HG03280 (cell line): Measurements from ENCODE around the gene CENPH.
"Not testable (repeated sequence)": the region's sequence is repeated elsewhere in the genome, so short reads cannot be mapped to it uniquely, and the experiment has no call there.

Experiments
- ATAC-seq: cut with Tn5 transposase; IDR thresholded peaks from one replicate; pipeline ENCODE4 v1.9.1; 2021; ENCODE audit warnings: mild to moderate bottlenecking, moderate library complexity; ENCODE audit not compliant: unreplicated experiment

The CENPH gene, protein sequence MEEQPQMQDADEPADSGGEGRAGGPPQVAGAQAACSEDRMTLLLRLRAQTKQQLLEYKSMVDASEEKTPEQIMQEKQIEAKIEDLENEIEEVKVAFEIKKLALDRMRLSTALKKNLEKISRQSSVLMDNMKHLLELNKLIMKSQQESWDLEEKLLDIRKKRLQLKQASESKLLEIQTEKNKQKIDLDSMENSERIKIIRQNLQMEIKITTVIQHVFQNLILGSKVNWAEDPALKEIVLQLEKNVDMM

DNA sequence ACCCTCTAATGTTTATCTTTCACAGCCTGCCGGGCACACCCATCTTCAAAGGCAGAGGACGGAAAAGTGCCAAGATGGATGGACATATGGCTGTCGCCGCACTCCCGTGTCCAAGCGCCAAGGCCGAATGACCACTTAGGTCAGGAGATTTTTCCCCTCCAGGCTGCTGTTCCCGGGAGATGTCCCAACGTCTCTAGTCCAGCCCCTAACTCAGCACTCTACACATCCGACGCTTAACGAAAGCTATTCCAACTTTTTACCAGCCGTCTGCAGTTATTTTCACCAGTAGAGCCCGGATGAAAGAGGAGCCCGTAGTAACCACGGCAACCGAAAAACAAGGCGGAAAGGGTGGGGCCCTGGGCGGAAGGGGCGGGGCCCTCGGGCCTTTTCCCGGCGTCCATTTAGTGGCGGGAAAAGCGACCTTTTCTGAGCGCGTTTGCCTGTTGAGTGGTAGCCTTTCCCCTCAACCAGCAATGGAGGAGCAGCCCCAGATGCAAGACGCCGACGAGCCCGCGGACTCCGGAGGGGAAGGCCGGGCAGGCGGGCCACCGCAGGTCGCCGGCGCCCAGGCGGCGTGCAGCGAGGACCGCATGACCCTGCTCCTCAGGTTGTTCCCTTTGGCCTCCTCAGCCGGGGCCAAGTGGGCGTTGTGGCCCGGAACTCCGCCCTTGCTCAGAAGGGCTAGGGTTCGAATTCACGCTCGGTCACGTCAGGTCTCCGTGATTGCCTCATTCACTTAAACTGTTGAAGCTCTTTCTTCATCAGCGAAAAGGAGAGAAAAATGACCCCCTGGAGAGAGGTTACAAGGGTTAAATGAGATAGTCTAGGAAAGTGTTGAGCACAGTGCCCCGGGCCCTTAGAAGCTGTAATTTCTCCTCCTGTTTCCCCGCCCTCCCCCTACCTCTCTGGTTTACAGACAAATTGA lies at the start of gene CENPH:
TSS of gene CENPH (plus strand) at position 422 of the 925 bp plus-strand sequence. CDS start at position 474, 52 bp downstream.
- peak; percentile 92 for ATAC-seq

DNA sequence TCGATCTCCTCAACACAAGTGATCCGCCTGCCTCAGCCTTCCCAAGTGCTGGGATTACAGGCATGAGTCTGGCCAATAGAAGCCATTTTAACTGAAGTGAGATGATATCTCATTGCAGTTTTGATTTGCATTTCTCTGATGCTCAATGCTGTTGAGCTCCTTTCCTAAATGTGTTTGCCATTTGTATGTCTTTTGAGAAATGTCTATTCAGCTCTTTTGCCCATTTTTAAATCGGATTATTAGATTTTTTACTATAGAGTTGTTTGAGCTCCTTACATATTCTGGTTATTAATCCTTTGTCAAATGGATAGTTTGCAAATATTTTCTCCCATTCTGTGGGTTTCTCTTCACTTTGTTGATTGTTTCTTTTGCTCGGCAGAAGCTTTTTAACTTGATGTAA lies 49.1 kb upstream of the CENPH start:
- ATAC-seq, result not testable (repeated sequence)

DNA sequence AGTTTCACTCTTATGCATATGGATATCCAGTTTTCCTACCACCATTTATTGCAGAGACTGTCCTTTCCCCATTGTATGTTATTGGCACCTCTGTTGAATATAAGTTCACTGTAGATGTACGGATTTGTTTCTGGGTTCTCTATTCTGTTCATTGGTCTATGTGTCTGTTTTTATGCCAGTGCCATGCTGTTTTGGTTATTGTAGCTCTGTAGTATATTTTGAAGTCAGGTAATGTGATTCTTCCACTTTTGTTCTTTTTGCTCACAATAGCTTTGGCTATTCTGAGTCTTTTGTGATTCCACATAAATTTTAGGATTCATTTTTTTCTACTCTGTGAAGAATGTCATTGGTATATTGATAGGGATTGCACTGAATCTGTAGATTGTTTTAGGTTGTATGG lies 48.6 kb upstream of the CENPH start:
- no peak for ATAC-seq

DNA sequence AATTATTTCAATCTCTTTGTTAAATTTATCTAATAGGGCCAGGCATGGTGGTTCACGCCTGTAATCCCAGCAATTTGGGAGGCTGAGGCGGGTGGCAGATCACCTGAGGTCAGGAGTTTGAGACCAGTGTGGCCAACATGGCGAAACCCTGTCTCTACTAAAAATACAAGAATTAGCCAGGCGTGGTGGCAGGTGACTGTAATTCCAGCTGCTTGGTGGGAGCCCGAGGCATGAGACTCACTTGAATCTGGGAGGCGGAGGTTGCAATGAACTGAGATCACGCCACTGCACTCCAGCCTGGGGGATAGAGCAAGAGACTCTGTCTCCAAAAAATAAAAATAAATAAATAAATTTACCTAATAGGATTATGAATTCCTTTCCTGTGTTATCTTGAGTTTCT lies 40.8 kb upstream of the CENPH start:
- ATAC-seq, result not testable (repeated sequence)

DNA sequence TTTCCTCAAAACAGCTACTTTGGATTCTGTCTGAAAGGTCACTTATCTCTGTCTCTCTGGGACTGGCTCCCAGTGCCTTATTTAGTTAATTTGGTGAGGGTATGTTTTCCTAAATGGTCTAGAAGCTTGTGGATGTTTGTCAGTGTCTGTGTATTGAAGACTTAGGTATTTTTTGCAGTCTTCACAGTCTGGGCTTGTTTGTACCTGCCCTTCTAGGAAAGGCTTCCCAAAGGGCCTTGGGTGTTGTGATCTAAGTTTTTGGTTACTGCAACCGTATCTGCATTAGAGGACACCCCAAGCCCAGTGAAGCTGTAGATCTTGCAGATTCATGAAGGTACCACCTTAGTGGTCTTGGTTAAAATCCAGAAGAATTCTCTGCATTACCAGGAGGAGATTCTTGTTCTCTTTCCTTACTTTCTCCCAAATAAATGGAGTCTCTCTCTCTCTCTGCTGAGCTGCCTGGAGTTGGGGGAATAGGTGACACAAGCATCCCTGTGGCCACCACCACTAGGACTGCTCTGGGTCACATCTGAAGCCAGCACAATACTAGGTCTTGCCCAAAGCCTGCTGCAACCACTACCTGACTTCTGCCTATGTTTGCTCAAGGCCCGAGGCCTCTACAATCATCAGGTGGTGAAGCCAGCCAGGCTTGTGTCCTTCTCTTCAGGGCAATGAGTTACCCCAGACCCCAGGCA lies 40.3 kb upstream of the CENPH start:
- no peak for ATAC-seq

DNA sequence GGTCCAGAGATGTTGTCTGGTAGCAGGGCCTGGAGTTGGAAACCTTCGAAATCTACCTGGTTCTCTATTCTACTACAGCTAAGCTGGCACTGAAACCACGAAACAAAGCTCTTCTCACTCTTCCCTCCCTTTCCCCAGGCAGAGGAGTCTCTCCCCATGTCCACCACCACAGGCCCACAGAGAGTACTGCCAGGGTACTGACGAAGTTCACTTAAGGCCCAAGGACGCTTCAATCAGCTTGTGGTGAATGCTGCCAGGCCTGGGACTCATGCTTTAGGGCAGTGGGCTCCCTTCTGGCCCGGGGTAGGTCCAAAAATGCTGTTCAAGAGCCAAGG lies 39.7 kb upstream of the CENPH start:
- ATAC-seq, result no peak

DNA sequence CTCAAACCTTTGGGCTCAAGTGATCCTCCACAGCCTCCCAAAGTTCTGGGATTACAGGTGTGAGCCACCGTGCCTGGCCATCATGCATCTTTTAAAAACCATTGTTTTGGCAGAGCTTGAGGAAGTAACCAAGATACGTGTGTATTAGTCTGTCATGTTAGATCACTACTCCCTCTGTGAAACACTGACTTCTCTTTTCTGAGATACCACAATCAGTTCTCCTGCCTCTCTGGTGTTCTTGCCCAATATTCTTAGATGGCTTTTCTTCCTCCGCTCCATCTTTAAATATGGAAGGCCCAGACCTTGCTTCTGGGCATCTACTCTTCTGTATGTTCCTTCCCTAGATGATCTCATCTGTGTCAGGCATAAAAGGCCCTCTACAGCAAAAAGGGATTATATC lies 36.7 kb upstream of the CENPH start:
- ATAC-seq, result no peak

DNA sequence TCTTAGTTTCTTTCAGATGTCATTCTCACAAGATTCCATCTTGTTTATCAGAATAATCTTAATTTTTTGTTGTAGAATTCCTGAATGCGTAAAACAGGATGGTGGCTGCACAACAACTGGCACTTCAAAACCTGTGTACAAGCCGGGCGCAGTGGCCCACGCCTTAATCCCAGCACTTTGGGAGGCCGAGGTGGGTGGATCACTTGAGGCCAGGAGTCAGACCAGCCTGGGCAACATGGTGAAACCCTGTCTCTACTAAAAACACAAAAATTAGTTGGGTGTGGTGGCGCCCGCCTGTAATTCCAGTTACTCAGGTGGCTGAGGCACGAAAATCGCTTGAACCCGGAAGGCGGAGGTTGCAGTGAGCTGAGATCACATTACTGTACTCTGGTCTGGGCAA lies 32.9 kb upstream of the CENPH start:
- ATAC-seq, result no peak

DNA sequence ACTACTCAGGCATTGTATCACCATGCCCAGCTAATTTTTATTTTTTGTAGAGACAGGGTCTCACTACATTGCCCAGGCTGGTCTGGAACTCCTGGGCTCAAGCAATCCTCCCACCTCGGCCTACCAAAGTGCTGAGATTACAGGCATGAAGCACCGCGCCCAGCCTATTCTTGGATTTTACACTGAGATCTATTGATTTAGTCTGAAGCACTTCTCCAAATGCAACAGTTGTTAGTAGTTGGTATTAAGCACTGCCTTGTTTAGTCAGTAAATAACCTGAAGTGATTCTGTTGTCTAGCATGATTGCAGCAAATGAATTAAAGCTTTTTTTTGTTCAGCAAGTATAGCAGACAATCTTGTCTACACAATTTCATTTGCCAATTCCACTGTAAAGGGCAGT lies 31.3 kb upstream of the CENPH start:
- ATAC-seq, result no peak

DNA sequence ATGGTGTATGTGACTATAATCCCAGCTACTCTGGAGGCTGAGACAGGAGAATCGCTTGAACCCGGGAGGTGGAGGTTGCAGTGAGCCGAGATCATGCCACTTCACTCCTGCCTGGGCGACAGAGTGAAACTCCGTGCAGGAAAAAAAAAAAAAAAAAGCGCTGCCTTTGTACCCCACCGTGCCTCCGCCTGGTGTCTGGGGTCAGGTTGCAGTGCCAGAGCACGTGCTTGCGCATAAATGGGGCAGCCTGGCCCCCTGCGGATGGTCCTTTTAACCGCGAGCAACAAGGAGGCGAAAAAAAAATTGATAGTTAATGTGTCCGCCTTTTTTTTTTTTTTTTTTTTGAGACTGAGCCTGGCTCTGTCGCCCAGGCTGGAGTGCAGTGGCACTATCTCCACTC lies 28.7 kb upstream of the CENPH start:
- no peak for ATAC-seq

DNA sequence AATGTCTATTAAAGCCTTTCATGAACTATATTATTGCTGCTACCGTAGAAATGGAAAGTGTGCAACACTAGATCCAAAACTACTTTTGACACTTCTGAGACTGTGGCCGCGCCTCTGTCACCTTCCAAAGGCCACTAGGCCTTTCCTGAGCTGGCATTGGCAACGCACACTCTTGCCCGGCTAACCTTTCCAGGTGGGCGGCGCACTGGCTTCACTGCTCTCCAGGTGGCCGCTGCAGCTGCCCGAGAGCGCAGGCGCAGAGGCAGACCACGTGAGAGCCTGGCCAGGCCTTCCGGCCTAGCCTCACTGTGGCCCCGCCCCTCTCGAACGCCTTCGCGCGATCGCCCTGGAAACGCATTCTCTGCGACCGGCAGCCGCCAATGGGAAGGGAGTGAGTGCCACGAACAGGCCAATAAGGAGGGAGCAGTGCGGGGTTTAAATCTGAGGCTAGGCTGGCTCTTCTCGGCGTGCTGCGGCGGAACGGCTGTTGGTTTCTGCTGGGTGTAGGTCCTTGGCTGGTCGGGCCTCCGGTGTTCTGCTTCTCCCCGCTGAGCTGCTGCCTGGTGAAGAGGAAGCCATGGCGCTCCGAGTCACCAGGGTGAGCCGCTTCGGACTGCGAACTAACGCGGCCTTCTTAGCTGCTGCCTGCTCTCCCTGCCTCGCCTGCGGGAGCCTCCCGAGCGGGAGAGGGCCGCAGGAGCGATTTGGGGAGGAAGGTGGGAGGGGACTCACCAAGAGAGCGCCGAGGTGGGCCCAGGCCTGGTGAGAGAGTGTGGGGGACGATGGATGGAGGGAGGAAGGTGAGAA lies 22.5 kb upstream of the CENPH start, which contains the start of gene CCNB1:
TSS of gene CCNB1 (plus strand) at position 465 of the 807 bp plus-strand sequence. CDS start at position 578, 113 bp downstream.
- peak; percentile 100 for ATAC-seq

DNA sequence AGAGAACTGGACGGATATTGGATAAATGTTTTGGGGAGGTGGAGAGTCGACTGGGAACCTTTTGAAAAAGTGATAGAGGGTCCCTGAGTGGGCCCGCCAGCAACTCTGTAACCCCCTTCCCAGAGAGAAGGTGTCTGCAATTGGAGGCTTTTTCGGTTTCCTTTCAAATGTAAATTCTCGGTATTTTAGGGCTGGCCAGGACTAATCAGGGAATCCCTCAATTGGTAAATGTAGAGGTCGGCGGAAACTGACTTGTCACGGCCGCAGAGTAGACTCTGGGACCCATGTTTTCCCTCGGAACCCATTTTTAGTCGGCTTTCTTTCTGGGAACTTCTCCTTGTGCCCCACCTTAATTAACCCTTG lies 21.9 kb upstream of the CENPH start:
- ATAC-seq, result no peak

DNA sequence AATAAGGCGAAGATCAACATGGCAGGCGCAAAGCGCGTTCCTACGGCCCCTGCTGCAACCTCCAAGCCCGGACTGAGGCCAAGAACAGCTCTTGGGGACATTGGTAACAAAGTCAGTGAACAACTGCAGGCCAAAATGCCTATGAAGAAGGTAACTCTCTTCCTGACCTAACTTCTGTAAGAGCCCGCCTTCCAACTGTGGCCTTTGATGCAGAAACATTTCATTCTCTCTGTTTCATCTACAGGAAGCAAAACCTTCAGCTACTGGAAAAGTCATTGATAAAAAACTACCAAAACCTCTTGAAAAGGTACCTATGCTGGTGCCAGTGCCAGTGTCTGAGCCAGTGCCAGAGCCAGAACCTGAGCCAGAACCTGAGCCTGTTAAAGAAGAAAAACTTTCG lies 21.5 kb upstream of the CENPH start:
- no peak for ATAC-seq

DNA sequence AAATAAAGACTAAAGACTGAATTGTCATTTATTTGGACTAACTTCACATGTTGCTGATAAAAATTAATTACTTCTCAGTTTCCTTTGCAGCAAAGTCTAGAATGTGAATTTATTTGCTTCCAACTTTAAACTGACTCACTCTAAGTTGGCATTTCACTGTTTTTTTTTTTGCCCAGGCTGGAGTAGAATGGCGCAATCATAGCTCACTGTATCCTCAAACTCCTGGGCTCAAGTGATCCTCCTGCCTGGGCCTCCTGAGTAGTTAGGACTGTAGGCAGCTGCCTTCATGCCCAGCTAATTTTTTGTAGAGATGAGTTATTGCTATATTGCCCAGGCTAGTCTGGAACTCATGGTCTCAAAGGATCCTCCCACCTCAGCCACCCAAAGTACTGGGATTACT lies 18.9 kb upstream of the CENPH start:
- ATAC-seq, result no peak

DNA sequence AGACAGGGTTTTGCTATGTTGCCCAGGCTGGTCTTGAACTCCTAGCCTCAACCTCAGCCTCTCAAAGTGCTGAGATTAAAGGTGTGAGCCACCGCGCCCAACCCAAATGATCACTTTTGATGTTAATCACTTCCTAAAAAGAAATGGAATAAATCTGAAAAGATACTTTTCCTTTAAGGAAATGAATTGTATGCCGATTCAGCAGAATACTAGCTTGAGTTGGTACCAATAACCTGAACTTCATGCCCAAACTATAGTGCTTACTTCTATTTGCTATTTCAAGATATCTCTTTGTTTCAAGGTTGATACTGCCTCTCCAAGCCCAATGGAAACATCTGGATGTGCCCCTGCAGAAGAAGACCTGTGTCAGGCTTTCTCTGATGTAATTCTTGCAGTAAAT lies 18.4 kb upstream of the CENPH start:
- no peak for ATAC-seq

DNA sequence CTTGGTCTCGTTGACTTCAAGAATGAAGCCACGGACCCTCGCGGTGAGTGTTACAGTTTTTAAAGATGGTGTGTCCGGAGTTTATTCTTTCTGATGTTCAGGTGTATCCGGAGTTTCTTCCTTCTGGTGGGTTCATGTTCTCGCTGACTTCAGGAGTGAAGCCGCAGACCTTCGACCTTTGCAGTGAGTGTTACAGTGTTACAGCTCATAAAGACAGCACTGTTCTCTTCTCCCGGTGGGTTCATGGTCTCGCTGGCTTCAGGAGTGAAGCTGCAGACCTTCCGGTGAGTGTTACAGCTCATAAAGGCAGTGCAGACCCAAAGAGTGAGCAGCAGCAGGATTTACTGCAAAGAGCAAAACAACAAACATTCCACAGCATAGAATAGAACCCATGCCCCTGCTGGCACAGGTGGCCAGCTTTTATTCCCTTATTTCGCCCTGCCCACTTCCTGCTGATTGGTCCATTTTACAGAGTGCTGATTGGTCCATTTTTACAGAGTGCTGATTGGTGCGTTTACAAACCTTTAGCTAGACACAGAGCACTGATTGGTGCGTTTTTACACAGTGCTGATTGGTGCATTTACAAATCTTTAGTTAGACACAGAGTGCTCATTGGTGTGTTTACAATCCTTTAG lies 7.6 kb upstream of the CENPH start:
- not testable (repeated sequence) for ATAC-seq

DNA sequence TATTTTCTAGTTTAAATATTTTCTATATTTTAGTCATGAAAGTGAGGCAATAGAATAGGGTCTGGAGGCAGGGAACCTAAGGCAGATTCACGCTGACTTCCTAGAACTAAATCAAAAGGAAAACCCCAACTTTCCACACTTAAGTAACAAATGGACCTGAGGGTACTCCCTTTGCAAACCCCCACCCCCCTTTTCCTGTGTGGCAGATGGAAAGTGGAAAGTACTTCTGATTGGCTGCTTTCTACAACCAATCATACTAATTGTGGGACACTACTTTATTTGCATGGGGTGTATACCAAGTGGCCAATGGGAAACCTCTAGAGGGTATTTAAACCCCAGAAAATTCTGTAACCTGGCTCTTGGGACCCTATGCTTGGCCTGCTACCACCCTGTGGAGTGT lies 4.8 kb upstream of the CENPH start:
- ATAC-seq, result no peak

DNA sequence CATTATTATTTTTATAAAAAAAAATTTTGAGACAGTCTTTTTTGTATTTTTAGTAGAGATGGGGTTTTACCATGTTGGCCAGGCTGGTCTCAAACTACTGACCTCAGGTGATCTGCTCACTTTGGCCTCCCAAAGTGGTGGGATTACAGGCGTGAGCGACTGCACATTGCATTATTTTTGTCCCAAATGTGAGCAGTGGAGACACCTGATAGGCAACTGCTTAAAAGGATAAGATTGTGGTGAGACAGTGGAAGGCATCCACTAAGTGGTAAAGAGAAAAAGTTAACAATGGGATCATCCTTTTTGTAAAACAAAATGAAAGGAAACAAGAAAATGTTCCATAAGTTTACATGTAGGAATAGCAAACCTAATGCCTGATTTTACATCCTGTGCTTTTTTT lies 2.0 kb upstream of the CENPH start:
- ATAC-seq, result no peak

DNA sequence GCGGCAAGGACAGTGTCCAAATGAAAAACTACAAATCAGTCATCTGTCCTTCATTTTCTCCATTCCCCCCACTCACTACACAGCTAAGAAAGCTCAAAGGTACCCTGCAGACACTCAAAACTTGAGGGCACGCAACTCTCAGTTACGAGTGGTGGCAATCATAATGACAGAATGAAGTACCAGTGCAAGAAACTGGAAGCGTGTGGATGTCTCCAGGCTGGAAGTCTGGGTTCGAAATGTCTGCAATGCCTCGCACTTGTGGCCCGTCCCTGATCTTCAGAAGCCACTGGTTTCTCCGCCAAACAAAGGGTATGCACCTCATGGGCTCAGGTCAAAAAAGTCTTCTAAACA lies 597 bp upstream of the CENPH start:
- no peak for ATAC-seq

DNA sequence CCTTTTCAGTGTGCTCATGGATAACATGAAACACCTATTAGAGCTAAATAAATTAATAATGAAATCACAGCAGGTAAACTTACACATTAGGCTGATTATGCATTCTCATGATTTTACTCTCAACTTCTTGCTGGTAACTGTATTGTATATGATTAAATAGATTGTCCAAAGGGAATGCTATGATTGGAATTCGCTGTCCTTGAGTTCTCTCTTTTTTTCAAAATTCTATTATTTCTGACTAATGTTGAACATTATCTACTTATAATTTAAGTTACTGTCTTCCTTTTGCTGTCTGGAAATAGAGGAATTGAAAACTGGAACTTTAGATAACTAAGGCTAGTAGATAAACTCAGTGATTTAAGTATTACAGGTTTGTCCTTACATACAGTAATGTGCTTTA lies 13.1 kb downstream of the CENPH start:
- ATAC-seq, result no peak
